K562 (cell line): Measurements from ENCODE around the gene RABGAP1L. TPM values are rescaled to one million over a fixed set of nuclear protein-coding genes. Genes with fewer than 3 reads are reported as not detected.

Experiments used
- CHD1 ChIP-seq: fragments of 200-600 bp; sonication (generic); IDR thresholded peaks from one replicate; pipeline ENCODE4 v1.6.1; 2012; ENCODE audit warnings: mild to moderate bottlenecking, moderate library complexity, low read length, inconsistent platforms
- CREM ChIP-seq: IDR thresholded peaks from 2 replicates; pipeline ENCODE4 v1.6.1; 2014; ENCODE audit warnings: antibody characterized with exemption, low read depth
- DNMT1 ChIP-seq: fragments of 450-650 bp; IDR thresholded peaks from 2 replicates; pipeline ENCODE4 v1.6.1; 2016; ENCODE audit warnings: antibody characterized with exemption, mild to moderate bottlenecking
- HCFC1 ChIP-seq: IDR thresholded peaks from 2 replicates; pipeline ENCODE4 v1.6.1; 2012; ENCODE audit warnings: low read depth, low read length, improper control_type of control experiment
- KAT2B ChIP-seq: IDR thresholded peaks from one replicate; pipeline ENCODE4 v1.6.1; 2012; ENCODE audit warnings: low read depth, mild to moderate bottlenecking, control low read depth, inconsistent platforms, low read length, moderate library complexity
- LARP7 ChIP-seq: fragments of 450-650 bp; IDR thresholded peaks from 2 replicates; pipeline ENCODE4 v1.6.1; 2016
- POLR2G ChIP-seq: fragments of 200-400 bp; formaldehyde crosslinking; IDR thresholded peaks from 2 replicates; pipeline ENCODE4 v1.6.1; 2017; ENCODE audit warnings: low read depth, mild to moderate bottlenecking, antibody characterized with exemption, low read length, moderate library complexity
- PTTG1 ChIP-seq: fragments of 450-650 bp; IDR thresholded peaks from 2 replicates; pipeline ENCODE4 v1.6.1; 2016; ENCODE audit warnings: low read depth, mild to moderate bottlenecking, missing genetic modification characterization, missing compliant biosample characterization
- SMARCA5 ChIP-seq: fragments of 450-650 bp; IDR thresholded peaks from 2 replicates; pipeline ENCODE4 v1.6.1; 2016
- SP1 ChIP-seq: sonication (generic); formaldehyde crosslinking; IDR thresholded peaks from 2 replicates; pipeline ENCODE4 v1.8.1; 2022; ENCODE audit warnings: mild to moderate bottlenecking, missing genetic modification reagents
- SRSF1 ChIP-seq: fragments of 200-400 bp; formaldehyde crosslinking; IDR thresholded peaks from 2 replicates; pipeline ENCODE4 v1.6.1; 2017; ENCODE audit warnings: mild to moderate bottlenecking, low read depth, low read length, moderate library complexity
- SUPT5H ChIP-seq: fragments of 450-650 bp; IDR thresholded peaks from 2 replicates; pipeline ENCODE4 v1.6.1; 2016
- TEAD2 ChIP-seq: fragments of 450-650 bp; IDR thresholded peaks from 2 replicates; pipeline ENCODE4 v1.6.1; 2016; ENCODE audit warnings: missing genetic modification characterization, control low read depth, missing compliant biosample characterization
- ZNF121 ChIP-seq: sonication (generic); formaldehyde crosslinking; conservative IDR thresholded peaks from 2 replicates; pipeline ENCODE4 v1.8.0; 2022; ENCODE audit warnings: missing genetic modification reagents
- ZNF212 ChIP-seq: fragments of 450-650 bp; formaldehyde crosslinking; IDR thresholded peaks from 2 replicates; pipeline ENCODE4 v1.4.0; 2020; ENCODE audit warnings: mild to moderate bottlenecking
- polyA plus RNA-seq, 8 experiments: library from polyadenylated mRNA; depleted of rRNA in 4 of 8; stranded (reverse) in 5 of 8; unstranded in 3 of 8; fragments of >200 nt; fragmentation: Nextera tagmentation in 2 of 8; fragmentation: Illumina TruSeq in 1 of 8; extraction: Ambion mirVana in 2 of 8; extraction: Trizol in 1 of 8; gene quantifications; 2 replicates each; pipeline versions ENCODE4 v1.2.1 to v1.2.3, GENCODE V29; 2011 to 2014; ENCODE audit warnings: inconsistent platforms in 1 of 8, missing spikeins in 1 of 8
- total RNA-seq, 7 experiments: library from RNA; depleted of rRNA in 6 of 7; stranded (reverse); fragments of >200 nt in 6 of 7; fragmentation: Illumina TruSeq in 2 of 7; extraction: Trizol in 2 of 7; gene quantifications; 2 replicates each; pipeline versions ENCODE4 v1.2.1 to v1.2.3, GENCODE V29; 2011 to 2021; ENCODE audit warnings: low replicate concordance in 1 of 7
- TF ChIP-seq, protein P1 (sequence below), 2 experiments: fragments of 450-650 bp in 1 of 2; IDR thresholded peaks; 2 replicates each; pipeline ENCODE4 v1.6.1; 2011 to 2017; ENCODE audit warnings: low read depth in 2 of 2, antibody characterized with exemption in 1 of 2, borderline replicate concordance in 1 of 2, low read length in 1 of 2, mild to moderate bottlenecking in 1 of 2, mixed read lengths in 1 of 2; ENCODE audit not compliant: control insufficient read depth in 1 of 2
- TF ChIP-seq, protein P2 (sequence below): fragments of 200-800 bp; sonication (Bioruptor generic); IDR thresholded peaks from 2 replicates; pipeline ENCODE4 v1.6.1; 2016; ENCODE audit warnings: missing genetic modification characterization, missing compliant biosample characterization
- TF ChIP-seq, protein P3 (sequence below): fragments of 250-450 bp; sonication (Bioruptor Pico); IDR thresholded peaks from 2 replicates; pipeline ENCODE4 v1.9.0; 2021; ENCODE audit warnings: mild to moderate bottlenecking

RABGAP1L gene
- total and polyA plus RNA-seq, 9 of the 15 experiments (the other 6 are each of a cell fraction or from before 2014, with no cell fraction given) = 16.5 to 44.9 (median 26.7) TPM

- TF ChIP-seq, protein P1, sequence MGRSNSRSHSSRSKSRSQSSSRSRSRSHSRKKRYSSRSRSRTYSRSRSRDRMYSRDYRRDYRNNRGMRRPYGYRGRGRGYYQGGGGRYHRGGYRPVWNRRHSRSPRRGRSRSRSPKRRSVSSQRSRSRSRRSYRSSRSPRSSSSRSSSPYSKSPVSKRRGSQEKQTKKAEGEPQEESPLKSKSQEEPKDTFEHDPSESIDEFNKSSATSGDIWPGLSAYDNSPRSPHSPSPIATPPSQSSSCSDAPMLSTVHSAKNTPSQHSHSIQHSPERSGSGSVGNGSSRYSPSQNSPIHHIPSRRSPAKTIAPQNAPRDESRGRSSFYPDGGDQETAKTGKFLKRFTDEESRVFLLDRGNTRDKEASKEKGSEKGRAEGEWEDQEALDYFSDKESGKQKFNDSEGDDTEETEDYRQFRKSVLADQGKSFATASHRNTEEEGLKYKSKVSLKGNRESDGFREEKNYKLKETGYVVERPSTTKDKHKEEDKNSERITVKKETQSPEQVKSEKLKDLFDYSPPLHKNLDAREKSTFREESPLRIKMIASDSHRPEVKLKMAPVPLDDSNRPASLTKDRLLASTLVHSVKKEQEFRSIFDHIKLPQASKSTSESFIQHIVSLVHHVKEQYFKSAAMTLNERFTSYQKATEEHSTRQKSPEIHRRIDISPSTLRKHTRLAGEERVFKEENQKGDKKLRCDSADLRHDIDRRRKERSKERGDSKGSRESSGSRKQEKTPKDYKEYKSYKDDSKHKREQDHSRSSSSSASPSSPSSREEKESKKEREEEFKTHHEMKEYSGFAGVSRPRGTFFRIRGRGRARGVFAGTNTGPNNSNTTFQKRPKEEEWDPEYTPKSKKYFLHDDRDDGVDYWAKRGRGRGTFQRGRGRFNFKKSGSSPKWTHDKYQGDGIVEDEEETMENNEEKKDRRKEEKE (IDR thresholded peaks at IDR 0.05; ENCODE audit: borderline replicate concordance in 1 of 2, control insufficient read depth in 1 of 2, low read depth in 2 of 2, low read length in 1 of 2) = 0 out of 4 replicates have a peak, but pooled peaks of 1 of the 2 experiments have one; percentile 55
- TF ChIP-seq CREM (no peak), HCFC1 (no peak), ZNF121 (CRISPR knock-in tag) (no peak), ZNF212 (no peak), SRSF1 (no peak), SP1 (CRISPR knock-in tag) (no peak), SMARCA5 (no peak), SUPT5H (no peak), KAT2B (no peak), TEAD2 (tag) (no peak), LARP7 (no peak), CHD1 (no peak), PTTG1 (tag) (no peak), POLR2G (peak; percentile 8; the same call in 1 of the 2 replicates), DNMT1 (0 out of 2 replicates have a peak, but pooled peaks have one; percentile 49)
- TF ChIP-seq, protein P2, sequence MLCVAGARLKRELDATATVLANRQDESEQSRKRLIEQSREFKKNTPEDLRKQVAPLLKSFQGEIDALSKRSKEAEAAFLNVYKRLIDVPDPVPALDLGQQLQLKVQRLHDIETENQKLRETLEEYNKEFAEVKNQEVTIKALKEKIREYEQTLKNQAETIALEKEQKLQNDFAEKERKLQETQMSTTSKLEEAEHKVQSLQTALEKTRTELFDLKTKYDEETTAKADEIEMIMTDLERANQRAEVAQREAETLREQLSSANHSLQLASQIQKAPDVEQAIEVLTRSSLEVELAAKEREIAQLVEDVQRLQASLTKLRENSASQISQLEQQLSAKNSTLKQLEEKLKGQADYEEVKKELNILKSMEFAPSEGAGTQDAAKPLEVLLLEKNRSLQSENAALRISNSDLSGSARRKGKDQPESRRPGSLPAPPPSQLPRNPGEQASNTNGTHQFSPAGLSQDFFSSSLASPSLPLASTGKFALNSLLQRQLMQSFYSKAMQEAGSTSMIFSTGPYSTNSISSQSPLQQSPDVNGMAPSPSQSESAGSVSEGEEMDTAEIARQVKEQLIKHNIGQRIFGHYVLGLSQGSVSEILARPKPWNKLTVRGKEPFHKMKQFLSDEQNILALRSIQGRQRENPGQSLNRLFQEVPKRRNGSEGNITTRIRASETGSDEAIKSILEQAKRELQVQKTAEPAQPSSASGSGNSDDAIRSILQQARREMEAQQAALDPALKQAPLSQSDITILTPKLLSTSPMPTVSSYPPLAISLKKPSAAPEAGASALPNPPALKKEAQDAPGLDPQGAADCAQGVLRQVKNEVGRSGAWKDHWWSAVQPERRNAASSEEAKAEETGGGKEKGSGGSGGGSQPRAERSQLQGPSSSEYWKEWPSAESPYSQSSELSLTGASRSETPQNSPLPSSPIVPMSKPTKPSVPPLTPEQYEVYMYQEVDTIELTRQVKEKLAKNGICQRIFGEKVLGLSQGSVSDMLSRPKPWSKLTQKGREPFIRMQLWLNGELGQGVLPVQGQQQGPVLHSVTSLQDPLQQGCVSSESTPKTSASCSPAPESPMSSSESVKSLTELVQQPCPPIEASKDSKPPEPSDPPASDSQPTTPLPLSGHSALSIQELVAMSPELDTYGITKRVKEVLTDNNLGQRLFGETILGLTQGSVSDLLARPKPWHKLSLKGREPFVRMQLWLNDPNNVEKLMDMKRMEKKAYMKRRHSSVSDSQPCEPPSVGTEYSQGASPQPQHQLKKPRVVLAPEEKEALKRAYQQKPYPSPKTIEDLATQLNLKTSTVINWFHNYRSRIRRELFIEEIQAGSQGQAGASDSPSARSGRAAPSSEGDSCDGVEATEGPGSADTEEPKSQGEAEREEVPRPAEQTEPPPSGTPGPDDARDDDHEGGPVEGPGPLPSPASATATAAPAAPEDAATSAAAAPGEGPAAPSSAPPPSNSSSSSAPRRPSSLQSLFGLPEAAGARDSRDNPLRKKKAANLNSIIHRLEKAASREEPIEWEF (CRISPR knock-in tag) = no peak
- TF ChIP-seq, protein P3, sequence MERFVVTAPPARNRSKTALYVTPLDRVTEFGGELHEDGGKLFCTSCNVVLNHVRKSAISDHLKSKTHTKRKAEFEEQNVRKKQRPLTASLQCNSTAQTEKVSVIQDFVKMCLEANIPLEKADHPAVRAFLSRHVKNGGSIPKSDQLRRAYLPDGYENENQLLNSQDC (CRISPR knock-in tag) = no peak
Measured at GRCh38 chr1:175003521-175003920, 844.2 kb downstream of the RABGAP1L start (continued).
